ENCODE measurements around the gene STARD10.

Gene STARD10

GRCh38 chr11:72763823-72764222, 30.0 kb downstream of the STARD10 start:
- intact Hi-C loops (cut with micrococcal nuclease): no loop called here
- Mint-ChIP-seq H3K4me3 (no peak overlapping the region), H3K27me3 (peaks cover 13% of the 10 kb centered on the region), H3K9me3 (no peaks in the 10 kb centered on the region), H3K27ac (peak overlapping the region; percentile 16), H3K36me3 (ENCODE audit: low read depth) (no peaks in the 10 kb centered on the region), H3K4me1 (ENCODE audit: low read depth) (peaks cover 47% of the 10 kb centered on the region)

GRCh38 chr11:72762641-72763304, 31.1 kb downstream of the STARD10 start:
- no peaks in the 10 kb centered on the region for H3K9me3 Mint-ChIP-seq
- peaks cover 50% of the 10 kb centered on the region for H3K4me1 Mint-ChIP-seq (ENCODE audit: low read depth)
- intact Hi-C loops (cut with micrococcal nuclease): no loop called here
- H3K4me3 Mint-ChIP-seq: no peak overlapping the region
- H3K36me3 Mint-ChIP-seq (ENCODE audit: low read depth): no peaks in the 10 kb centered on the region
- H3K27ac Mint-ChIP-seq: peak overlapping the region; percentile 16
- H3K27me3 Mint-ChIP-seq: peaks cover 8% of the 10 kb centered on the region

- intact Hi-C loops (cut with micrococcal nuclease): no loop called here
- peaks cover 66% of the 10 kb centered on the region for H3K4me1 Mint-ChIP-seq (ENCODE audit: low read depth)
- H3K27me3 Mint-ChIP-seq: peaks cover 15% of the 10 kb centered on the region
- no peak overlapping the region for H3K4me3 Mint-ChIP-seq
- H3K9me3 Mint-ChIP-seq: no peaks in the 10 kb centered on the region
- H3K36me3 Mint-ChIP-seq (ENCODE audit: low read depth): peaks cover 12% of the 10 kb centered on the region
- peak overlapping the region; percentile 7 for H3K27ac Mint-ChIP-seq
These were observed 33.1 kb downstream of the STARD10 start for GRCh38 chr11:72760539-72761405.

GRCh38 chr11:72759468-72759985, 34.3 kb downstream of the STARD10 start:
- no peak overlapping the region for H3K4me3 Mint-ChIP-seq
- peaks cover 73% of the 10 kb centered on the region for H3K4me1 Mint-ChIP-seq (ENCODE audit: low read depth)
- H3K9me3 Mint-ChIP-seq: no peaks in the 10 kb centered on the region
- H3K27me3 Mint-ChIP-seq: peaks cover 15% of the 10 kb centered on the region
- intact Hi-C loops (cut with micrococcal nuclease): no loop called here
- peaks cover 14% of the 10 kb centered on the region for H3K36me3 Mint-ChIP-seq (ENCODE audit: low read depth)
- H3K27ac Mint-ChIP-seq: peak overlapping the region; percentile 23

GRCh38 chr11:72758690-72759389, 35.0 kb downstream of the STARD10 start:
- Mint-ChIP-seq H3K36me3 (ENCODE audit: low read depth) (peaks cover 18% of the 10 kb centered on the region), H3K4me3 (no peak overlapping the region), H3K9me3 (no peaks in the 10 kb centered on the region), H3K27ac (peak overlapping the region; percentile 23), H3K4me1 (ENCODE audit: low read depth) (peaks cover 79% of the 10 kb centered on the region), H3K27me3 (peaks cover 15% of the 10 kb centered on the region)
- intact Hi-C loops (cut with micrococcal nuclease): no loop called here

- Mint-ChIP-seq H3K9me3 (no peaks in the 10 kb centered on the region), H3K27ac (peak overlapping the region; percentile 23), H3K27me3 (peaks cover 15% of the 10 kb centered on the region), H3K4me3 (no peak overlapping the region), H3K36me3 (ENCODE audit: low read depth) (peaks cover 18% of the 10 kb centered on the region), H3K4me1 (ENCODE audit: low read depth) (peaks cover 79% of the 10 kb centered on the region)
- intact Hi-C loops (cut with micrococcal nuclease): no loop called here
These were observed 35.5 kb downstream of the STARD10 start for GRCh38 chr11:72758304-72758689.

- Mint-ChIP-seq H3K9me3 (no peaks in the 10 kb centered on the region), H3K4me3 (no peak overlapping the region), H3K36me3 (ENCODE audit: low read depth) (peaks cover 28% of the 10 kb centered on the region), H3K4me1 (ENCODE audit: low read depth) (peaks cover 86% of the 10 kb centered on the region), H3K27ac (peak overlapping the region; percentile 57), H3K27me3 (peaks cover 14% of the 10 kb centered on the region)
- intact Hi-C loops (cut with micrococcal nuclease): no loop called here
These were observed 38.0 kb downstream of the STARD10 start for GRCh38 chr11:72755713-72756285.

GRCh38 chr11:72754544-72755155, 39.2 kb downstream of the STARD10 start:
- H3K4me1 Mint-ChIP-seq (ENCODE audit: low read depth): peaks cover 89% of the 10 kb centered on the region
- H3K4me3 Mint-ChIP-seq: no peak overlapping the region
- intact Hi-C loops (cut with micrococcal nuclease): no loop called here
- H3K9me3 Mint-ChIP-seq: no peaks in the 10 kb centered on the region
- peaks cover 33% of the 10 kb centered on the region for H3K36me3 Mint-ChIP-seq (ENCODE audit: low read depth)
- H3K27me3 Mint-ChIP-seq: peaks cover 13% of the 10 kb centered on the region
- no peak overlapping the region for H3K27ac Mint-ChIP-seq

- H3K27me3 Mint-ChIP-seq: peaks cover 12% of the 10 kb centered on the region
- peaks cover 89% of the 10 kb centered on the region for H3K4me1 Mint-ChIP-seq (ENCODE audit: low read depth)
- no peak overlapping the region for H3K4me3 Mint-ChIP-seq
- H3K36me3 Mint-ChIP-seq (ENCODE audit: low read depth): peaks cover 34% of the 10 kb centered on the region
- H3K27ac Mint-ChIP-seq: peak overlapping the region; percentile 5
- no peaks in the 10 kb centered on the region for H3K9me3 Mint-ChIP-seq
- intact Hi-C loops (cut with micrococcal nuclease): no loop called here
These were observed 39.7 kb downstream of the STARD10 start for GRCh38 chr11:72754149-72754543.

GRCh38 chr11:72753341-72754148, 40.3 kb downstream of the STARD10 start:
- intact Hi-C loops (cut with micrococcal nuclease): loop anchor here (2.0 kb wide), 1 partner anchor 17 kb away; no protein-coding TSS in a partner anchor
- Mint-ChIP-seq H3K9me3 (no peaks in the 10 kb centered on the region), H3K27ac (peak overlapping the region; percentile 5), H3K4me3 (no peak overlapping the region), H3K36me3 (ENCODE audit: low read depth) (peaks cover 39% of the 10 kb centered on the region), H3K4me1 (ENCODE audit: low read depth) (peaks cover 89% of the 10 kb centered on the region), H3K27me3 (peaks cover 11% of the 10 kb centered on the region)

GRCh38 chr11:72752088-72752914, 41.5 kb downstream of the STARD10 start, which contains the start of gene ARAP1:
Gene ARAP1 (minus strand): TSS chr11:72752408. CDS start chr11:72727128, 25,280 bp downstream.
- peaks cover 83% of the 10 kb centered on the region for H3K4me1 Mint-ChIP-seq (ENCODE audit: low read depth)
- no peaks in the 10 kb centered on the region for H3K9me3 Mint-ChIP-seq
- peak within 1 kb of the TSS; percentile 89 for H3K4me3 Mint-ChIP-seq
- peaks cover 8% of the 10 kb centered on the region for H3K27me3 Mint-ChIP-seq
- peak within 1 kb of the TSS; percentile 90 for H3K27ac Mint-ChIP-seq
- intact Hi-C loops (cut with micrococcal nuclease): loop anchor here (1.0 to 2.0 kb wide), 2 partner anchors 16 to 25 kb away; no protein-coding TSS in a partner anchor
- H3K36me3 Mint-ChIP-seq (ENCODE audit: low read depth): peaks cover 43% of the 10 kb centered on the region
